GM23338 (cell line): ENCODE data around the gene LBHD1. TPM values are rescaled to one million over a fixed set of nuclear protein-coding genes. Genes with fewer than 3 reads are reported as not detected.
"Not testable (repeated sequence)": the region's sequence is repeated elsewhere in the genome, so short reads cannot be mapped to it uniquely, and the experiment has no call there.

ENCODE experiments used
- ATAC-seq: fragments of 200-7000 bp; cut with Tn5 transposase; 3 replicates; pipeline ENCODE4 v1.9.1; 2020
- DNase-seq: peaks from one replicate; pipeline ENCODE4 v3.0.0-alpha.2; 2015; ENCODE audit warnings: low spot score
- H2AFZ ChIP-seq: fragments of 200-600 bp; sonication (generic); 2 replicates; pipeline ENCODE4 v1.8.0; 2016; ENCODE audit warnings: antibody characterized with exemption, mild to moderate bottlenecking, moderate library complexity
- H3F3A ChIP-seq: fragments of 200-600 bp; sonication (generic); replicated peaks from 2 replicates; pipeline ENCODE4 v1.8.0; 2017; ENCODE audit warnings: antibody characterized with exemption, mixed run types, low read depth
- H3K27ac ChIP-seq: fragments of 200-600 bp; sonication (generic); 2 replicates; pipeline ENCODE4 v1.6.1; 2016; ENCODE audit warnings: low read depth
- H3K27me3 ChIP-seq: fragments of 200-600 bp; sonication (generic); 2 replicates; pipeline ENCODE4 v1.8.0; 2016; ENCODE audit warnings: mild to moderate bottlenecking, mixed run types, moderate library complexity; ENCODE audit not compliant: insufficient read depth
- H3K36me3 ChIP-seq: fragments of 200-600 bp; sonication (generic); 2 replicates; pipeline ENCODE4 v1.8.0; 2016; ENCODE audit warnings: mild to moderate bottlenecking; ENCODE audit not compliant: insufficient read depth
- H3K4me1 ChIP-seq: fragments of 200-600 bp; sonication (generic); 2 replicates; pipeline ENCODE4 v1.8.0; 2016; ENCODE audit warnings: mild to moderate bottlenecking, moderate library complexity; ENCODE audit not compliant: insufficient read depth
- H3K4me2 ChIP-seq: fragments of 200-600 bp; sonication (generic); 2 replicates; pipeline ENCODE4 v1.7.1; 2017; ENCODE audit warnings: mixed run types
- H3K4me3 ChIP-seq: fragments of 200-600 bp; sonication (generic); 2 replicates; pipeline ENCODE4 v1.6.1; 2016; ENCODE audit warnings: mixed run types
- H3K79me2 ChIP-seq: fragments of 200-600 bp; sonication (generic); replicated peaks from 2 replicates; pipeline ENCODE4 v1.8.0; 2017; ENCODE audit warnings: mild to moderate bottlenecking; ENCODE audit not compliant: insufficient read depth
- H3K9me2 ChIP-seq: fragments of 200-600 bp; sonication (generic); 2 replicates; pipeline ENCODE4 v1.8.0; 2017; ENCODE audit not compliant: insufficient read depth
- H4K20me1 ChIP-seq: fragments of 200-600 bp; sonication (generic); replicated peaks from 2 replicates; pipeline ENCODE4 v1.8.0; 2017; ENCODE audit warnings: mild to moderate bottlenecking; ENCODE audit not compliant: insufficient read depth
- H3K27ac Mint-ChIP-seq: 2 replicates; pipeline ENCODE4 v1.8.0; 2020; ENCODE audit warnings: inconsistent platforms, mild to moderate bottlenecking, moderate library complexity, mixed read lengths
- H3K27me3 Mint-ChIP-seq: 3 replicates; pipeline ENCODE4 v1.8.0; 2022; ENCODE audit warnings: low read depth, mild to moderate bottlenecking, moderate library complexity, mixed read lengths, inconsistent platforms; ENCODE audit not compliant: insufficient read depth, poor library complexity
- H3K36me3 Mint-ChIP-seq: 3 replicates; pipeline ENCODE4 v1.8.0; 2021; ENCODE audit warnings: low read depth, mild to moderate bottlenecking, inconsistent platforms, moderate library complexity, mixed read lengths
- H3K4me1 Mint-ChIP-seq: 3 replicates; pipeline ENCODE4 v1.8.0; 2020; ENCODE audit warnings: mild to moderate bottlenecking, inconsistent platforms, mixed read lengths
- H3K4me3 Mint-ChIP-seq: 3 replicates; pipeline ENCODE4 v1.8.0; 2021; ENCODE audit warnings: moderate library complexity, mild to moderate bottlenecking, inconsistent platforms, mixed read lengths
- H3K9me3 Mint-ChIP-seq: 3 replicates; pipeline ENCODE4 v1.8.0; 2020; ENCODE audit warnings: moderate library complexity, mild to moderate bottlenecking, inconsistent platforms, mixed read lengths
- EZH2phosphoT487 ChIP-seq: fragments of 200-600 bp; sonication (generic); IDR thresholded peaks from one replicate; pipeline ENCODE4 v1.8.1; 2018; ENCODE audit warnings: antibody characterized with exemption; ENCODE audit not compliant: unreplicated experiment
- JUNB ChIP-seq: IDR thresholded peaks from one replicate; pipeline ENCODE4 v1.6.1; 2016; ENCODE audit warnings: antibody characterized with exemption; ENCODE audit not compliant: unreplicated experiment
- POLR2AphosphoS5 ChIP-seq: IDR thresholded peaks from 2 replicates; pipeline ENCODE4 v1.6.1; 2016; ENCODE audit warnings: antibody characterized with exemption, low read depth
- ZNF114 ChIP-seq: fragments of 250-450 bp; sonication (Bioruptor Pico); IDR thresholded peaks from 2 replicates; pipeline ENCODE4 v1.5.0; 2020; ENCODE audit warnings: mild to moderate bottlenecking, moderate library complexity
- polyA plus RNA-seq: library from polyadenylated mRNA; unstranded; fragments of >200 nt; fragmentation: Nextera tagmentation; extraction: Ambion mirVana; gene quantifications from 2 replicates; pipeline ENCODE4 v1.2.1, GENCODE V29; 2016
- total RNA-seq: library from RNA; depleted of rRNA; stranded (reverse); fragments of >200 nt; shearing (Covaris generic); gene quantifications from 2 replicates; pipeline ENCODE4 v1.2.3, GENCODE V29; 2014
- TF ChIP-seq, protein P1 (sequence below): IDR thresholded peaks from 2 replicates; pipeline ENCODE4 v1.6.1; 2016; ENCODE audit warnings: antibody characterized with exemption
- TF ChIP-seq, protein P2 (sequence below): fragments of 250-450 bp; sonication (Bioruptor Pico); IDR thresholded peaks from 2 replicates; pipeline ENCODE4 v1.5.0; 2020; ENCODE audit warnings: mild to moderate bottlenecking, moderate library complexity

The LBHD1 gene
- total and polyA plus RNA-seq, 2 experiments from 2014 or later, result 2.8 to 2.9 TPM

DNA sequence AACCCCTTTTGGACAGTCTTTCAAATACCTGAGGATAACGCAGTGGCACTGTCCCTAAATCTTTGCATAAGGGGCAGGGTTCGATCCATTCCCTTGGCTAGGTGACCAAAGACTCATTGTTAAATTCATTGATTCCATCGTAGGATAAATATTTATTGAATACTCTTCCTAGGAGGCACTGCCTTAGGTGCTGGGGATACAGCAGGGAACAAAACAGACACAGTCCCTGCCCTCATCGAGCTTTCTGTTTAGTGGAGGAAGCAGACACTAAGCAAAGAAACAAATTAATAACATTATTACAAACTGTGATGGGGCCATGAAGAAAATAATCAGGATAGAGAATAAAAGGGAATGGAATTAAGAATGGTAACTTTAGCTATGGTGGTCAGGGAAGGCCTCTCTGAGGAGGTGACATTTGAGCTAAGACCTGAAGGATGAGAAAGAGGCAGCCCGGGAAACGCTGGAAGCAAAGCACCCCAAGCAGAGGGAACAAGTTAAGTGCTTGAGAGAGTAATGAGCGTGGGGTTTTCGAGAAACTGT is 51.0 kb downstream of the LBHD1 start:
- DNase-seq (no peak), ATAC-seq (no peak)
- Histone ChIP-seq H3F3A (peaks cover 35% of the 10 kb centered on the region), H3K4me1 (peaks cover 12% of the 10 kb centered on the region), H4K20me1 (no peaks in the 10 kb centered on the region), H3K36me3 (peaks cover 12% of the 10 kb centered on the region), H3K9me2 (no peaks in the 10 kb centered on the region), H2AFZ (peak overlapping the region; percentile 38), H3K4me2 (peak overlapping the region; percentile 90), H3K4me3 (peak overlapping the region; percentile 87), H3K79me2 (peaks cover 8% of the 10 kb centered on the region; the same call in 1 of the 2 replicates), H3K27ac (peak overlapping the region; percentile 80), H3K27me3 (no peaks in the 10 kb centered on the region)
- H3K4me3 Mint-ChIP-seq, result peak overlapping the region; percentile 94
- H3K9me3 Mint-ChIP-seq, result no peaks in the 10 kb centered on the region
- H3K27me3 Mint-ChIP-seq, result peaks cover 9% of the 10 kb centered on the region
- H3K36me3 Mint-ChIP-seq, result peaks cover 26% of the 10 kb centered on the region
- TF ChIP-seq, protein P1, sequence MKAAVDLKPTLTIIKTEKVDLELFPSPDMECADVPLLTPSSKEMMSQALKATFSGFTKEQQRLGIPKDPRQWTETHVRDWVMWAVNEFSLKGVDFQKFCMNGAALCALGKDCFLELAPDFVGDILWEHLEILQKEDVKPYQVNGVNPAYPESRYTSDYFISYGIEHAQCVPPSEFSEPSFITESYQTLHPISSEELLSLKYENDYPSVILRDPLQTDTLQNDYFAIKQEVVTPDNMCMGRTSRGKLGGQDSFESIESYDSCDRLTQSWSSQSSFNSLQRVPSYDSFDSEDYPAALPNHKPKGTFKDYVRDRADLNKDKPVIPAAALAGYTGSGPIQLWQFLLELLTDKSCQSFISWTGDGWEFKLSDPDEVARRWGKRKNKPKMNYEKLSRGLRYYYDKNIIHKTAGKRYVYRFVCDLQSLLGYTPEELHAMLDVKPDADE, result no peak
- TF ChIP-seq ZNF114 (CRISPR knock-in tag) (no peak), EZH2phosphoT487 (no peak), POLR2AphosphoS5 (no peak), JUNB (no peak)
- TF ChIP-seq, protein P2, sequence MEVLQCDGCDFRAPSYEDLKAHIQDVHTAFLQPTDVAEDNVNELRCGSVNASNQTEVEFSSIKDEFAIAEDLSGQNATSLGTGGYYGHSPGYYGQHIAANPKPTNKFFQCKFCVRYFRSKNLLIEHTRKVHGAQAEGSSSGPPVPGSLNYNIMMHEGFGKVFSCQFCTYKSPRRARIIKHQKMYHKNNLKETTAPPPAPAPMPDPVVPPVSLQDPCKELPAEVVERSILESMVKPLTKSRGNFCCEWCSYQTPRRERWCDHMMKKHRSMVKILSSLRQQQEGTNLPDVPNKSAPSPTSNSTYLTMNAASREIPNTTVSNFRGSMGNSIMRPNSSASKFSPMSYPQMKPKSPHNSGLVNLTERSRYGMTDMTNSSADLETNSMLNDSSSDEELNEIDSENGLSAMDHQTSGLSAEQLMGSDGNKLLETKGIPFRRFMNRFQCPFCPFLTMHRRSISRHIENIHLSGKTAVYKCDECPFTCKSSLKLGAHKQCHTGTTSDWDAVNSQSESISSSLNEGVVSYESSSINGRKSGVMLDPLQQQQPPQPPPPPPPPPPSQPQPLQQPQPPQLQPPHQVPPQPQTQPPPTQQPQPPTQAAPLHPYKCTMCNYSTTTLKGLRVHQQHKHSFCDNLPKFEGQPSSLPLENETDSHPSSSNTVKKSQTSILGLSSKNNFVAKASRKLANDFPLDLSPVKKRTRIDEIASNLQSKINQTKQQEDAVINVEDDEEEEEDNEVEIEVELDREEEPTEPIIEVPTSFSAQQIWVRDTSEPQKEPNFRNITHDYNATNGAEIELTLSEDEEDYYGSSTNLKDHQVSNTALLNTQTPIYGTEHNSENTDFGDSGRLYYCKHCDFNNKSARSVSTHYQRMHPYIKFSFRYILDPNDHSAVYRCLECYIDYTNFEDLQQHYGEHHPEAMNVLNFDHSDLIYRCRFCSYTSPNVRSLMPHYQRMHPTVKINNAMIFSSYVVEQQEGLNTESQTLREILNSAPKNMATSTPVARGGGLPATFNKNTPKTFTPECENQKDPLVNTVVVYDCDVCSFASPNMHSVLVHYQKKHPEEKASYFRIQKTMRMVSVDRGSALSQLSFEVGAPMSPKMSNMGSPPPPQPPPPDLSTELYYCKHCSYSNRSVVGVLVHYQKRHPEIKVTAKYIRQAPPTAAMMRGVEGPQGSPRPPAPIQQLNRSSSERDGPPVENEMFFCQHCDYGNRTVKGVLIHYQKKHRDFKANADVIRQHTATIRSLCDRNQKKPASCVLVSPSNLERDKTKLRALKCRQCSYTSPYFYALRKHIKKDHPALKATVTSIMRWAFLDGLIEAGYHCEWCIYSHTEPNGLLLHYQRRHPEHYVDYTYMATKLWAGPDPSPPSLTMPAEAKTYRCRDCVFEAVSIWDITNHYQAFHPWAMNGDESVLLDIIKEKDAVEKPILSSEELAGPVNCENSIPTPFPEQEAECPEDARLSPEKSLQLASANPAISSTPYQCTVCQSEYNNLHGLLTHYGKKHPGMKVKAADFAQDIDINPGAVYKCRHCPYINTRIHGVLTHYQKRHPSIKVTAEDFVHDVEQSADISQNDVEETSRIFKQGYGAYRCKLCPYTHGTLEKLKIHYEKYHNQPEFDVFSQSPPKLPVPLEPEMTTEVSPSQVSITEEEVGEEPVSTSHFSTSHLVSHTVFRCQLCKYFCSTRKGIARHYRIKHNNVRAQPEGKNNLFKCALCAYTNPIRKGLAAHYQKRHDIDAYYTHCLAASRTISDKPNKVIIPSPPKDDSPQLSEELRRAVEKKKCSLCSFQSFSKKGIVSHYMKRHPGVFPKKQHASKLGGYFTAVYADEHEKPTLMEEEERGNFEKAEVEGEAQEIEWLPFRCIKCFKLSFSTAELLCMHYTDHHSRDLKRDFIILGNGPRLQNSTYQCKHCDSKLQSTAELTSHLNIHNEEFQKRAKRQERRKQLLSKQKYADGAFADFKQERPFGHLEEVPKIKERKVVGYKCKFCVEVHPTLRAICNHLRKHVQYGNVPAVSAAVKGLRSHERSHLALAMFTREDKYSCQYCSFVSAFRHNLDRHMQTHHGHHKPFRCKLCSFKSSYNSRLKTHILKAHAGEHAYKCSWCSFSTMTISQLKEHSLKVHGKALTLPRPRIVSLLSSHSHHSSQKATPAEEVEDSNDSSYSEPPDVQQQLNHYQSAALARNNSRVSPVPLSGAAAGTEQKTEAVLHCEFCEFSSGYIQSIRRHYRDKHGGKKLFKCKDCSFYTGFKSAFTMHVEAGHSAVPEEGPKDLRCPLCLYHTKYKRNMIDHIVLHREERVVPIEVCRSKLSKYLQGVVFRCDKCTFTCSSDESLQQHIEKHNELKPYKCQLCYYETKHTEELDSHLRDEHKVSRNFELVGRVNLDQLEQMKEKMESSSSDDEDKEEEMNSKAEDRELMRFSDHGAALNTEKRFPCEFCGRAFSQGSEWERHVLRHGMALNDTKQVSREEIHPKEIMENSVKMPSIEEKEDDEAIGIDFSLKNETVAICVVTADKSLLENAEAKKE, result no peak
- peak overlapping the region; percentile 88 for H3K27ac Mint-ChIP-seq
- peaks cover 16% of the 10 kb centered on the region for H3K4me1 Mint-ChIP-seq

DNA sequence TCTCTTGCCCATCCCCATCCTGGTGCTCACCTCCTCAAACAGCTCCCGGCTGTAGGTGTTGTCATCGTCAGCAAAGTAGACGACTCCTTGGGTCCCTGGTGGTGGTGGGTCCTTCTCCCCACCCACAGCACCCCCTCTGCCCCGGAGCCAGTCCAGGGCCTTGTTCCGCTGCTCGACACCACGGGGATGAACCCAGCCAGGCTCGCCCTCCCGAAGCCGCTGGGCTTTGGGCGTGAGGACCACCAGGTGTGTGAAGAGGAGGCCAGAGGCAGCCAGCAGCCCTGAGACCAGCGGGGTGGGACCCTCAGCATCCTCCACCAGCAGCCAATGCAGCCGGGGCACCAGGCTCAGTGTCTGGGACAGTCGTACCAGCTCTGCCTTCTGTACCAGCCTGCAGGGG is 55.1 kb downstream of the LBHD1 start:
- not testable (repeated sequence) for H3K4me2 ChIP-seq, H3K27ac Mint-ChIP-seq, H3K79me2 ChIP-seq, H2AFZ ChIP-seq, H3K9me3 Mint-ChIP-seq, H3K9me2 ChIP-seq, DNase-seq, H3K4me3 ChIP-seq, ATAC-seq, H3K27me3 Mint-ChIP-seq, H3K27me3 ChIP-seq, H3K36me3 ChIP-seq, H3K4me3 Mint-ChIP-seq, H4K20me1 ChIP-seq, H3K27ac ChIP-seq
- peaks cover 26% of the 10 kb centered on the region for H3K4me1 Mint-ChIP-seq
- H3K4me1 ChIP-seq, result peaks cover 12% of the 10 kb centered on the region
- H3K36me3 Mint-ChIP-seq, result peaks cover 14% of the 10 kb centered on the region
- H3F3A ChIP-seq, result peaks cover 21% of the 10 kb centered on the region
